GM19324 (cell line): Measurements from ENCODE around the gene MCUB.
A peak's percentile ranks its signal among the peaks of the same experiment; 100 is the strongest.

Experiments used
- ATAC-seq: cut with Tn5 transposase; IDR thresholded peaks from one replicate; pipeline ENCODE4 v1.9.1; 2021; ENCODE audit warnings: mild to moderate bottlenecking, moderate library complexity; ENCODE audit not compliant: unreplicated experiment, low FRiP score

The MCUB gene

DNA sequence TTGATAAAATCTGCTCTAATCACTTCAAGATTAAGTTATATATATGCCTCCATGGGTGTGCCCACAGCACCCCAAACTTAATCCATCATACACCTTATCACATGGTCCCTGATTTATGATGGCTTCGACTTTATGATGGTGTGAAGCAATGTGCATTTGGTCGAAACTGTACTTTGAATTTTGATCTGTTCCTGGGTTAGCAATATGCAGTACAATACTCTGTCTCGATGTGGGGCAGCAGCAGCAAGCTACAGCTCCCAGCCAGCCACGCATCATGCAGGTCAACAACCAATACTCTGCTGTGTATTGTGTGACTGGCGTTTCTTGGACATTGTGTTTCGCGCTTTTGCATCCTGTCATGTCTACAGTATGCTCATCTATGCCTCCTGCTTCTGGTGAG, 62.6 kb downstream of the MCUB start:
- ATAC-seq = no peak

DNA sequence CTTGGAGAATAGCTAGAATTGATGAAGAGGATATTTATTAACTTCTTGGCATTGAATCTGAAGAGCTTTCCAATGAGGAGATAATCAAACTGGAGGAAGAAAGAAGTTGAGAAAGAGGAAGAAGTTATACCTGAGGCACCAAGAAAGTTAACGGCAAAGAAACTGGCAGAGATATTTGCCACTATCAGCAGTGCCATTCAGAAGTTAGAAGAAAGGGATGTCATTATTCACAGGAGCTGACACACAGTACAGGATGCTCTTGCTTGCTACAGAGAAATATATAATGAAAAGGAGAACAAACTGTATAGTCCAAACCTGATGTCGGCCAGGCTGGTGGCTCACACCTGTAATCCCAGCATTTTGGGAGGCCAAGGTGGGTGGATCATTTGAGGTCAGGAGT, 64.5 kb downstream of the MCUB start:
- ATAC-seq = no peak

DNA sequence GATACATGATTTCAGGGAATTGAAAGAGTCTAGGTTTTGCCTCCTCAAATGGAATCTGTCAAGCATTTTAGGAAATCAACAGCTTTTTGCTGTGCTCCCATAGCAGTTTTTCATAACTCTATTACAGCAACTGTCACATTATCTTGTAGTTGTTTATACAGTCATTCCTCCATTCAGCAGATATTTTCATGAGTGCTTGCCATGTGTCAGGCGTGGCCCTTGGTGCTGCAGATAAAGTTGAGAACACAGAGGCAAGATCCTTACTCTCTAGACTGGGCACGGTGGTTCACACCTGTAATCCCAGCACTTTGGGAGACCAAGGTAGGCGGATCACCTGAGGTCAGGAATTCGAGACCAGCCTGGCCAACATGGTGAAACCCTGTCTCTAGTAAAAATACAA, 67.3 kb downstream of the MCUB start:
- no peak for ATAC-seq

DNA sequence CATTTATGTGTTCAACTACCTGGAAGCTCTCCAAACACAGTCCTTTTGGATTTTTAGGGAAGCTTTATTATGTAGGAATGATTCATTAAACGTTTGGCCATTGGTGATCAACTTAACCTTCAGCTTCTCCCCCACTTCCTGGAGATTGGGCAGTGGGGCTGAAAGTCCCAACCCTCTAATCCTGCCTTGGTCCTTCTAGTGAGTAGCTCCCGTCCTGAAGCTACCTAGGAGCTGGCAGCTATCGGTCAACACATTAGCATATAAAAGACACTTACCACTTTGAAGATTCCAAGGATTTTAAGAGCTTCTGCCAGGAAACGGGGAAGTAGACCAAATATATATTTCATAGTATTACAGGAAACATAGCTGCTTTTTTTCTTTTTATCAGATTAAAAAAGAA, 69.7 kb downstream of the MCUB start:
- no peak for ATAC-seq

DNA sequence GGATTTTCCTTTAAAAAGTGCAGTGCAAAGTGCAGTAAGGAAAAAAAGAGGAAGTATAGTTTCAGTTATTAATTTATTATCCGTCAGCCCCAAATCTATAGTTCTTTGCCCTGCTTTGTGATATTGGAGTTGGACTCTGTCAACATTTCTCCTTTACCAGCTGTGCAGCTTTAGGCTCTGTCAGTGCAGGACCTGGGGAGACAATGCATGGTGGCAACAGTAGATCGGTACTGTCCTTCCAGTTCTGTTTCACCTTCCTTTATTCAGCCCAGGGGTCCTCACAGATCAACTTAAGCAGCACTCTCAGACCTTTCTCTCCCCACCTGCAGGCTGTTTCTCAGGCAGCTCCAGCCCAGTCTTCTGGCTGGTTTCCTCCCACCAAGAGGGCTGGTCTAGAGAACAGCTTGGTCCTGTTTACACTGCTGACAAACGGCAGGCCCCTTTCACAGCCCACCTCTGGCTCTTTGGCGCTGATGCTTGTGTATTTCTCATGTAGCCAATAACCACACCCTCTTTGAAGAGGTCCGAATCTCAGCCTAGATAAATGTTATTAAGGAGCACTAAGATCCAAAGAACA, 71.6 kb downstream of the MCUB start:
- no peak for ATAC-seq

DNA sequence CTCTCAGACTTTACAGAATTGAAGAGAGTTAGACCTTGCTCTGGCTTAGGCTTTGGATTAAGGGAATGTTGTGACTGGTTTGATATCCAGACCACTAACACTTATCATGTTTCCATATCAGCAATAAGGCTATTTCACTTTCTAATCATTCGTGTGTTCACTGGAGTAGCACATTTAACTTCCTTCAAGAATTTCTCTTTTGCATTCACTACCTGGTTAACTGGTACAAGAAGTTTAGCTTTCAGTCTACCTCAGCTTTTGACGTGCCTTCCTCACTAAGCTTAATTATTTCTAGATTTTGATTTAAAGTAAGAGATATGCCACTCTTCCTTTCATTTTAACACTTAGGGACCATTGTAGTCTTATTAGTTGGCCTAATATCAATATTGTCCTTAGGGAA, 80.6 kb downstream of the MCUB start:
- ATAC-seq = no peak

DNA sequence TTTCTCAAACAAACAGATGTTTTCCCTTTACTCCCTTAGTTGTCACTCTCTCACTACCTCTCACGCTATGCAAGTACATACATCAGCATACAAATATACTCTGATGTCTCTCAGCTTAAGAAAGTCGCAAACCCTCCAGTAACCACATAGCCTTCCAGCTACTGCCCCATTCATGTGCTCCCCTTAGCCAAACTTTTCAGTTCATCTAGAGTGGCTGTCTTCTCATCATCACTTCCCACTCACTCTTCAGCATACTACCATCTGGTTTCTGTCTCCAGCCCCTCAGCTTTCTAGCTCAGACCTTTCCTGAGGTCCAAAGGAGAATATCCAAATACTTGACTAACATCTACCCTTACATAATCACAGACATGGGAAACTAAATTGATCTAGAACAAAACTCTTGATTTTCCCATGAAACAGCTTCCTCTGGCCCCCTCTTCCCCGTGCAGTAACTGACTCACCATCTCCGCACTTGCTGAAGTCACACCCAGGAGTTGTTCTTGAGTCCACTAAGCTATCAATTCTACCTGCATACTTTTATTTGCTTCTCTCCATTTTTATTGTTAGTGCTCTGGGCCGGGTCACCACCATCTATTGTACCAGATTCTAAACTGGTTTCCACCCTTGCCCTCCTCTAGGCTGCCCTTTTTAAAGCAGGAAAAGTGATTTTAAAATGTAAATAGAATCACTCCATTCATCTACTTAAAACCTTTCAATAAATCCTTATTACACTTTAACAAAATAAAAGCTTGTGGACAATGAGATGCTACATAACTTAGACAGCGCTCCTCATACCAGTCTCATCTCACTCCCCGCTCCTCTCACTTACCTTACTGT, 86.0 kb downstream of the MCUB start:
- no peak for ATAC-seq

DNA sequence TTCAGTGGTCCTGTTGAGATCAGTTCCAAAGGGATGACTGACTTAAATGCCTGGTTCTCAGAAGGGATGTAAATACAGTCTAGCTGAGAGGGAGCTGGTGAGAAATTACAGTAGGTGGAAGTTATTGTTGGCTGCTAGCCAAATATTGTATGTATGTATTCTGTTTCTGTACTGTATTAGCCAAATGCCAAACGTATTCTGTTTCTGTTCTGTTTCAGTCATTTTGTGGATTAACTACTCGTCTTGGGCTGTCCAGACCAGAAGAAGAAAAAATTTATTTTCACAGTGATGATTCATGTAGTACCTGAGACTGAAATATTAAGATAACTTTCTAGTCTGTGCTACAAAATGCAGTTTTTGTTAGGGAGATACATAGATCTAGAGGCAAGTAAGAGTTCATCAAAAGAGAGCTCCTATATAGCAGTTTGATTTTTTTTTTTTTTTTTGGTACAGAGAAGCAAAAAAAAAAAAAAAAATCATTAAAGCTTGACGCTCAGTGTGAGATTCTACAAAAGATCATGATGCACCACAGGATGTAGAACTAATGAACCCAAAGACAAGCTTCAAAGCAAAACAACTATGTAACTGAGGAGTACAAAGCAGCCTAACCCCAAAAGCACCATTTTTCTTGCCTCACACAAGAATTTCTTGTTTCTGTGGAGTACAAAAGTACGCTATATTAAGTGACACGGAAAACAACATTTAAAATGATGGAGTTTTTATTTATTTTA, 88.4 kb downstream of the MCUB start:
- ATAC-seq = no peak

DNA sequence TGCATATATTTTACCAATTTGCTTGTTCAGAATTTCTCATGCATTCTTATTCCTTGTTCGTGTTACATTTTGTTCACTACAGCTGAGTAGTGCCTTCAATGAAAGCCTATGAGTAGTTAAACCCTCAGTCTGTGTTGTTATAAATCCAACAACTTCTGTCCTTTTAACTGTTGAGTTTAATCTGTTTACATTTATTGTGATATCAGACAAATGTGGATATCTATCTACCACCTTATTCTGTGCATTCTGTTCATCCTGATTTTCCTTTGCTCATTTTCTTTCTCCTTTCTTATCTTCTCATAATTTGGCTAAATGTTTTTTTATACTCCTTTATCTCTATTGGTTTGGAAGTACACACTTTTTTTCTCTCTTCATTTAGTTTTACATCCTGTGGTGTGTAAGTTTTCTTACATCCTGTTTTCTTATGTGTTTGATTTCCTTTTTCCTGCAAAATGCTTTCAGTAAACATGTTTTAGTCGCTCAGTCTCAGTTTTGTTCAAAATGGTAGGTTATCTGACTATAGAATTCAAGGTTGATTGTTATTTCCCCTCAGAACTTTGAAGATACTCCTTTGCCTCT, 89.0 kb downstream of the MCUB start:
- ATAC-seq = no peak

DNA sequence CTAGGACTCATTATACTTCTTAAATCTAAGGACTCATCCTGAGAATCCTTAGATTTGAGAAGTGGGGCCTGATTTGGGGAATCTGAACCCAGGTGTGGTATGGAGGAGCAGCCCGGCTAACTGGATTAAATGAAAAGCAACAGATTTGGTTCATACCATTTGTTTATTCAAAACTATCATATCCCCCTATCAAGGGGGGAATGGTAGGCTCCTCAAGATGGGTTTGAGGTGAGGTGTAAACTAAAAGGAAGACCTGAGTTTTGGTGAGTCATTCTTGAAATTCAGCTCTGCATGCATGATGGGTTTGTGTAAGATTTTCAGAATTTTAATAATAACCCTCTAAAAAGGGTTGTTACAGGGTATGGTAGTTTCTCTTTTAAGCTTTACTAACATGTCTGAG, 89.8 kb downstream of the MCUB start:
- no peak for ATAC-seq

DNA sequence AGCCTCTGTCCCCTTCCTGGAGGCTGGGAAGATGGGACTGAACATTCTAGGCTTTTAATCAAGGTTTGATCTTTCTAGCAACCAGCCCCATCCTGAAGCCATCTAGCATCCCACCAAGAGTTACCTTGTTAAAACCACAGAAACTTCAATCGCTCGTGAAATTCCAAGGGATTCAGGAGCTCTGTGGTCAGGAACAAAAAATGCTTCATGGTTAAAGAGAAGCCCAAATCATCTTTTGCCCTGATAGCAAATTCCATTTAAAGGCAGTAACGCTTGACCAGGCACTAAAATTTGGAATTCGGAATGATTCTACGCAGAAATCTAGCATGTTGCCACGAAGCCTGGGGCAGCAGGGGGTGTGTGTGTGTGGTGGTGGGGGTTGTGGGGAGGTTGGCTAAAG, 95.3 kb downstream of the MCUB start:
- ATAC-seq = no peak

DNA sequence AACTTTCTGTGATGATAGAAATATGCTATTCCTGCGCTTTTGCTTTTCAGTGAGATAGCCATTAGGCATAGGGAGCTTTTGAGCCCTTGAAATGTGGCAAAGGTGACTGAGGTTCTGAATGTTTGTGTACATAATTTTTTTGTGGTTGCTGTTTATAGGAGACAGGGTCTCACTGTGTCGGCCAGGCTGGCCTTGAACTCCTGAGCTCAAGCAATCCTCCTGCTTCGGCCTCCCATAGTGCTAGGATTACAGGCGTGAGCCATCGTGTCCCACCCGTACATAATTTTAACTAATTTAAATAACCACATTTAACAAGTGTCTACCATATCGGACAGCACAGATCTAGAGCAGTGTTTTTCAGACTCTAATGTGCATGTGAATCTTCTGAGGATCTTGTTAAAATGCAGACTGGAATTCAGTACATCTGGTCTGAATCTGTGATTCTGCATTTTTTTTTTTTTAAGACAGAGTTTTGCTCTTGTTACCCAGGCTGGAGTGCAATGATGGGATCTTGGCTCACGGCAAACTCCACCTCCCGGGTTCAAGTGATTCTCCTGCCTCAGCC, 97.9 kb downstream of the MCUB start:
- ATAC-seq = no peak

DNA sequence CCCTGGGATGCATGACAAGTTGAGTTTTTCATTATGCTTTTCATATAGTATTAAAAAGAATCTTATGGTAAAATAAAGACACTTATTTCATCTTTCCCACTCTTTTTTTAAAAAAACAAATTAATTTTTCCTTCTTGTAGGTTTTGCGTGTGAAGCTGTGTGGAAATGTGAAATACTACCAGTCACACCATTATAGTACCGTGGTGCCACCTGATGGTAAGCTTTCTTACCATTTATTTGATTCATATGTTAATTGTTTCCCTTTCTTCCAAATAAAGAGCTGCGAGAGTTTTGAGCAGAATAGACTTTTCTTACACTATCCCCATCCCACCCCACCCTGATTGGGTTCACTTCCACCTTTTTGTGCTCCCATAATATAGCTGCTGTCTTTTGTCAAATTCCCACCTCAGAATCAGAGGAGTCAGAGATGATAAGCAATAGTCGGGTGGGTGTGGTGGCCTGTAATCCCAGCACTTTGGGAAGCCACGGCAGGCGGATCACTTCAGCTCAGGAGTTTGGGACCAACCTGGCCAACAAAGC, 98.9 kb downstream of the MCUB start:
- ATAC-seq = no peak

DNA sequence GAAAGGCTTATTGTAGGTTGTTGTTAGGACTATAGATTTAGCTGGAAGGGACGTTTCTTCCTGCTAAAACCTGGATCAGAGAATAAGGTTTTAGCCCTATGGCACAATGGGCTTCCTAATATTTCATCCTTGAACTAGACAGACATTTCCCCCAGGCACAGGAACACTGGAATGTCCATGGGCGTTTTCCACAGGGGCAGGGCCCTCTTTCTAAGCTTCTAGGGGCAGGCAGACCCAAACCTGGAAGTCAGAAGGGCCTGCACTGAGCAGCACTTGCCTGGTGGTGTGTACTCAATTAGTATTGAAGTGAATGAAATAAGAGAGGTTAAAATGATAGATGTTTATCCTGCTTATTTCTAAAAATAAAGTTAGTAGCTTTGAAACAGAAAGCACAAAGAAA, 102.1 kb downstream of the MCUB start:
- no peak for ATAC-seq

DNA sequence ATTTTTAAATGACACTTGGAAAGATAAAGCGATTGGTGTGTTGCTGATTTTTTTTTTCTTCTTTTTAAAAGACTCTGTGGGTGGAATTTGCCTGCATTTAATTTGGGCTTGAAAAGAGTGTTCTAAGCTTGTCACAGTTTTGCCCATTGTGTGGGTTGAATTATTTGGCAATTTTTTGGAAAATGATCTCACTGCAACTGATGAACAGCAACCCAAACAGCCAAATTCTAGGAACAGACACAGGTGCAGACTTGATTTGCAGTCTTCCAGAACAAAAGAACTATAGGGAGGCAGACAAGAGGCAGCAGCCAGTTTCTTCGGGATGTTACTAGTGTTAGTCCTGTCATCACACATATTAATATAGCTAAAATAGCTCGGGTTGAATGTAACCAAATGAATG, 102.7 kb downstream of the MCUB start:
- no peak for ATAC-seq

DNA sequence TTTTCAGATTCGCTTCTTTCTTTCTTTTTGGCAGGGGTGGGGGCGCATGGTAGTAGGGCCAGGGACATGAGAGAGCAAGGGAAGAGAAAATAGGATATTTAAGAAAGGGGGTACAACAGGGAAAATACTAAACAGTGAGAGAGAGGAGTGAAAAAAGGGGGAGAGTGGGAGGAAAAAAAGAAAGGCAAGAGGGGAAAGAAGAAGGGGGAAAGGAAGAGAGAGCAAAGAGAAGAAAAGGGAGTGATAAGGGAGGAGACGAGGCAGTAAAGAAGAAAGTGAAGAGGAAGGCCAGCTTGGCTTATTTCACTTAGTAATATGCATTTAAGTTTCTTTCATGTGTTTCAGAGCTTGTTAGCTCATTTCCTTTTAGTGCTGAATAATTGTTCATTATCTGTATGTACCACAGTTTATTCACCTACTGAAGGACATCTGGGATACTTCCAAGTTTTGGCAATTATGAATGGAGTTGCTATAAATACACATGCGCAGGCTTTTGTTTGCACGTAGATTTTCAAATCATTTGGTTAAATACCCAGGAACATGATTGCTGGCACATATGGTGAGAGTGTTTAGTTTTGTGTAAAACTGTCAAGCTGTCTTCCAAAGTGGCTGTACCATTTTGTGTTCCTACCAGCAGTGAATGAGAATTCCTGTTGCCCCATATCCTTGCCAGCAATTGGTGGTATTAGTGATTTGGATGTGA, 105.9 kb downstream of the MCUB start:
- no peak for ATAC-seq

DNA sequence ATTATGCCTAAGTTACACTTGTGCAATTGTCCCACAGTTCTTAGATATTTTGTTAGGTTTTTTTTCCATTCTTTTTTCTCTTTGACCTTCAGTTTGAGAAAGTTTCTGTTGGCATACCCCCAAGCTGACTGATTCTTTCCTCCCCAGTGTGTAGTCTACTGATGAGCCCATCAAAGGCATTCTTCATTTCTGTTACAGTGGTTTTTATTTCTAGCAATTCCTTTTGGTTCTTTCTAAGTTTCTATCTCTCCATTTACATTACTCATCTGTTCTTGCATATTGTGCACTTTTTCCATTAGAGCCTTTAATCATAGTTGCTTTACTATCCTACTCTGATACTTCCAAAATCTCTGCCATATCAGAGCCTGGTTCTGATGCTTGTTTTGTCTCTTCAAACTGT, 111.3 kb downstream of the MCUB start:
- ATAC-seq = no peak

DNA sequence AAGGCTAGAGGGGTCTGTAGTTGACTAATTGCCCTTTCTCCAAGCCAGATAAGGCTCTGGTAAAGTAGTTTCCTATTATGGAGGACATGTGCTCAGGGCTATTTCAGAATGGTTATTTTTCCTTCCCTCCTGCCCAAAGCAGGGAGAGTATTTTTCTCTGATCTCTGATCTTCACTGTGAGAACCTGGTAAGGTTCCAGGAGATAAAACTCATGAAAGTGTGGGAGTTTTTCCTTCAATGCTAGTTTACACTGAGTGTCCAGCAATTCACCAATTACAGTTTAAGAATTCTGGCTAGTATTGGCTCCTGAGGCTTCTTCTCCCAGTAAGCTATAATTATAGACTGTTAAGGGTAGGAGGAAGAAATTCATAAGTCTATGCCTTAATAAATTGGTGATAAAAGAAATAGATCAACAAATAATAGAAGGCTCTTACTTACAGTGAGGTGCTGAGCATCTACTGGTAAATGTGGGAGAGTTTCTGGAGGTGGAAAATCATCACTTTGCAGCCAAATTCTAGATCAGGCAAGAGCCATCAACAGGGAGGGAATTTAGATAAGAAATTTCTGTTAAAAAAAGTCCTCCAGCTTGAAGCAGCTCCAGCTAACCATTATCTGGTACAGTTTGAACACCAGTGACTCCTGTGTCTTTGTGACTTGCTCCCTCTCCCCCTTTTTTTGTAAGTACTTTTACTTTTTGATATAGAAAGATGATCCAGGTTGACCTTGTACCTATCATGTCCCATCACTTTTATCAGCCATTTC, 112.3 kb downstream of the MCUB start:
- no peak for ATAC-seq

DNA sequence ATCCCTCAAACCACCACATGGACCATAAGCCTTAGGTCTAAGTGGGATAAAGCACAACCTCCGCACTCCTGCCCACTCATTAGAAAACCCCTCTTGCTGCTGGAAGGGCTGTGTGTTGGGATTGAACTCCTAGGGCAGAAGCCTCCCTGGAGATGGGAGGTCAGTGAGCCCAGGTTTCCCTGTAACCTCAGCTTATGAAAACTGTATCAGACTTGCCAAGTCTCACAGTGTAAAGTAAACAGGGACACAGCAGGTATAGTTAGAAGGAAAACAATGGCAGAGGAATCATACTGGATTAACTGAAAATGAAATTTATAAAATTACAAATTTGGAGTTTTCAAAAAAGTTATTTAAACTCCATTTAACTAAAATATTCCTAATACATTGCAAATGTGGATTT, 113.3 kb downstream of the MCUB start:
- no peak for ATAC-seq

DNA sequence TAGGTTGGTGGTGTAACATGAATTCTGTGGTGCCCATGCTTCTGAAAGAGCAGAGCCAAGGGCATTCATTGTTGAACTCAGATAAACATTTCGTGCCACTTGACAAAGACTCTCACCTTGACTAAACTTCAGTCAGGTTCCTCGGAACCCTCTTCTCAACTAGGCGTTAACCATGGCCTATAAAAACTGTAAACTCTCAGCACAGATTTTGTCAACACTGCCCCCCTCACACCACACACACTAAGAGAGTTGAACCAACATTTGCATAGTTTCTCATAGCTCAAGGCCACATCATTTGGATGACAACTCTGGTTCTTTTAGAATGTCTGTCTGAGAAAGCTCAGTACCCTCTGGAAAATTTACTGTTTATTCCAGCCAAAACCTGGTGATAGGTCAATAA, 115.1 kb downstream of the MCUB start:
- ATAC-seq = peak; percentile 80
